ENCODE results near the gene MUSTN1. TPM values are rescaled to one million over a fixed set of nuclear protein-coding genes. Genes with fewer than 3 reads are reported as not detected.

The MUSTN1 gene
- total RNA-seq, 1 donor from 2014 or later: 30.2 TPM

DNA sequence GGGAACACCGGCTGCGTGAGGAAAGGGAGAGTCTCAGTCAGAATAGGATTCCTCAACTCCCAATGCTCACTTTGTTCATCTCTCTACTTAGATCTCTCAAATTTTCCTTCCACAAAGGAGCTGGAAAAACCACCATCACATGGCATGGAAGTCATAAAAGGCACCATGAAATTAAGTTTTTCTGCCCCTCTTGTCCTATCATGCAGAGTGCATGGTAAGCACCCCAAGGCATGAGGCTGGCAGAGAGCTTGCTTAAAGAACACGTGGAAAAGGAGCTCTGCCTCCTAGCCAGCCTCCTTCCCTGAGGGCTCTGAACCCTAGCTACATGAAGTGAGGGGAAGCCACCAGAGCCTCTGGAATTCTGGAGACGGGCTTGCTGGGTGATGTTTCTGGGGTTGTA, 44.8 kb upstream of the MUSTN1 start:
- H3K4me3 ChIP-seq: no peak overlapping the region
- intact Hi-C loops (cut with DNase I): no loop called here
- H3K4me1 ChIP-seq: no peaks in the 10 kb centered on the region
- H3K9me3 ChIP-seq: no peaks in the 10 kb centered on the region
- TF ChIP-seq, protein P1, sequence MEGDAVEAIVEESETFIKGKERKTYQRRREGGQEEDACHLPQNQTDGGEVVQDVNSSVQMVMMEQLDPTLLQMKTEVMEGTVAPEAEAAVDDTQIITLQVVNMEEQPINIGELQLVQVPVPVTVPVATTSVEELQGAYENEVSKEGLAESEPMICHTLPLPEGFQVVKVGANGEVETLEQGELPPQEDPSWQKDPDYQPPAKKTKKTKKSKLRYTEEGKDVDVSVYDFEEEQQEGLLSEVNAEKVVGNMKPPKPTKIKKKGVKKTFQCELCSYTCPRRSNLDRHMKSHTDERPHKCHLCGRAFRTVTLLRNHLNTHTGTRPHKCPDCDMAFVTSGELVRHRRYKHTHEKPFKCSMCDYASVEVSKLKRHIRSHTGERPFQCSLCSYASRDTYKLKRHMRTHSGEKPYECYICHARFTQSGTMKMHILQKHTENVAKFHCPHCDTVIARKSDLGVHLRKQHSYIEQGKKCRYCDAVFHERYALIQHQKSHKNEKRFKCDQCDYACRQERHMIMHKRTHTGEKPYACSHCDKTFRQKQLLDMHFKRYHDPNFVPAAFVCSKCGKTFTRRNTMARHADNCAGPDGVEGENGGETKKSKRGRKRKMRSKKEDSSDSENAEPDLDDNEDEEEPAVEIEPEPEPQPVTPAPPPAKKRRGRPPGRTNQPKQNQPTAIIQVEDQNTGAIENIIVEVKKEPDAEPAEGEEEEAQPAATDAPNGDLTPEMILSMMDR (IDR thresholded peaks at IDR 0.05): no peak
- TF ChIP-seq POLR2A (IDR thresholded peaks at IDR 0.05) (no peak), POLR2AphosphoS5 (IDR thresholded peaks at IDR 0.05; ENCODE audit: insufficient read depth in 1 of 2, low read depth in 1 of 2) (no peak)
- no peaks in the 10 kb centered on the region for H3K36me3 ChIP-seq
- H3K27me3 ChIP-seq: no peaks in the 10 kb centered on the region
- DNase-seq (ENCODE audit: extremely low spot score in 2 of 2): no peak
- no peak overlapping the region for H3K27ac ChIP-seq

DNA sequence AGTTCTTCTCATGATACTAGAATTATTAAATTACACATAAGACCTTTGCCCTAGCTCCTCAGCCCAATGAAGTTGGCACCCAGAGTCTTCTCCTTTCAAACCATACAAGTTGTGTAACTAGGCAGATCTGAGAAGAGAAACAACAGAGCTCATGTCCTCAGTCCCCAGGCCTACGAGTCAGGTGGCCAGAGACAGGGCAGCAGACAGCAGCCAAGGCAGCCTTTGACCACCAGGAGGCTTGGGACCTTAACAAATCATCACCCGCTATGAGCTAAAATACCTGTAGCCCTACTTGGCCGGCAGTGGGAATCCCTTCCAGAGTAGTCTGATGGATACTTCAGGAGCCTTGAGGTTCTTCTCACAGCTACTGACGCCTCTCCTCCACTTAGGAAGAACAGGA, 44.3 kb upstream of the MUSTN1 start:
- Histone ChIP-seq H3K36me3 (no peaks in the 10 kb centered on the region), H3K9me3 (no peaks in the 10 kb centered on the region), H3K27ac (no peak overlapping the region), H3K4me1 (no peaks in the 10 kb centered on the region), H3K4me3 (no peak overlapping the region), H3K27me3 (no peaks in the 10 kb centered on the region)
- intact Hi-C loops (cut with DNase I): no loop called here
- no peak for TF ChIP-seq POLR2A (IDR thresholded peaks at IDR 0.05)
- no peak for TF ChIP-seq POLR2AphosphoS5 (IDR thresholded peaks at IDR 0.05; ENCODE audit: insufficient read depth in 1 of 2, low read depth in 1 of 2)
- TF ChIP-seq, protein P1 (IDR thresholded peaks at IDR 0.05): no peak
- no peak for DNase-seq (ENCODE audit: extremely low spot score in 2 of 2)

DNA sequence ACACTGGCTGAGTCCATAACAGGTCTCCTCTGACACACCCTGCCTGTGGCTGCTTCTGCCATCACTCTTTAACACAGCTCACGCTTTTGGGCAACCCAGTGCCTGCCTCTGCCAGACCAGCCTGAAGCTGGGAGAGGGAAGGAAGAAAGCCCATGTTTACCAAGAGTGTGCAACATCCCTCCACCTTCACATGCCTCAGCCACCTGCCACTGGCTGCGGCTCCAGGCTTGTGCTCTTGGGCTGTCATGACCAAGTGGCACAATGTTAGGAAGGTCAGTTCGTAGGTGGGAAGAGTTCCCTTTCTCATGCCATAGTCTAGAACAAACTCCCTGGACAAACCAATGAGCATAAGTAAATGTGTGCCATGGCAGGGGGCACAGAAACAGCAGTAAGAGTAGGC, 42.3 kb upstream of the MUSTN1 start:
- no peaks in the 10 kb centered on the region for H3K9me3 ChIP-seq

DNA sequence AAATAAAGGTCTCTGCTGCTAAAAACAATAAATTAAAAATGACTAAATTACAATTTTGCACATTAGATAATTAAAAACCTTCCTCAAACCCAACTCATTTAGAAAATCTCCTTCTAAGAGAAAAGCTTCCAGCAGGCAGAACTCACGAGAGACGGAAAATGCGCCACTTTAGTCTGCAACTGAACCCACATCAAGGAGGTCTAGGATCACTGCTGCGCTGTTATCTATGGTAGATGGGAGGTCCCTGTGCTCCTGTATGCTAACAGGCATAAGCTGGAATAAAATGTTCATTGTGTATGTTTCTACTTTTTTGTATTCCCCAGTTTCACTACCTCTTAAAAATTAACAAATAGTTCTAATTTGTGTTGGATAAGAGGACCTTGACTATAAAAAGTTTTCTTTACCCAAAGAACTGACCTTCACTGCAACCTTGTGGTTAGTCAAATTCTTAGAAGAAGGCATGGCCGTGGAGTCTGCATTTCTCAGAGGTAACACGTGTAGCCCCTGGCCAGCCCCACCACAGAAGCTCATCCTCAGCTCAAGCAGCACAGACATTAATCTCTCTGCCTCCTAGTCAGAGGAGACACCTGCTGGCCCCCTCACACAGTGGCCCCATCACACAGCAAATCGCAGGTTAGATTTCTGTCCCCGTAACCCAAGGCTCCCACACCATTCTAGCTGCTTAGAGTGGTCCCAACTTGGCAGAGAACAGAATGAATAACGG, 40.2 kb upstream of the MUSTN1 start:
- H3K27me3 ChIP-seq: no peaks in the 10 kb centered on the region
- H3K4me3 ChIP-seq: no peak overlapping the region
- H3K36me3 ChIP-seq: no peaks in the 10 kb centered on the region
- DNase-seq (ENCODE audit: extremely low spot score in 2 of 2): no peak
- TF ChIP-seq POLR2AphosphoS5 (IDR thresholded peaks at IDR 0.05; ENCODE audit: insufficient read depth in 1 of 2, low read depth in 1 of 2) (no peak), POLR2A (IDR thresholded peaks at IDR 0.05) (no peak)
- TF ChIP-seq, protein P1 (IDR thresholded peaks at IDR 0.05): no peak
- intact Hi-C loops (cut with DNase I): no loop called here
- H3K27ac ChIP-seq: no peak overlapping the region
- H3K9me3 ChIP-seq: no peaks in the 10 kb centered on the region
- H3K4me1 ChIP-seq: peaks cover 7% of the 10 kb centered on the region

More for the DNA sequence above, 42.3 kb upstream of the MUSTN1 start:
- DNase-seq (ENCODE audit: extremely low spot score in 2 of 2): no peak
- H3K27ac ChIP-seq: no peak overlapping the region
- H3K36me3 ChIP-seq: no peaks in the 10 kb centered on the region
- peaks cover 7% of the 10 kb centered on the region for H3K4me1 ChIP-seq
- intact Hi-C loops (cut with DNase I): no loop called here
- TF ChIP-seq POLR2AphosphoS5 (IDR thresholded peaks at IDR 0.05; ENCODE audit: insufficient read depth in 1 of 2, low read depth in 1 of 2): no peak
- TF ChIP-seq POLR2A (IDR thresholded peaks at IDR 0.05): no peak
- TF ChIP-seq, protein P1 (IDR thresholded peaks at IDR 0.05): no peak
- no peak overlapping the region for H3K4me3 ChIP-seq
- H3K27me3 ChIP-seq: no peaks in the 10 kb centered on the region

DNA sequence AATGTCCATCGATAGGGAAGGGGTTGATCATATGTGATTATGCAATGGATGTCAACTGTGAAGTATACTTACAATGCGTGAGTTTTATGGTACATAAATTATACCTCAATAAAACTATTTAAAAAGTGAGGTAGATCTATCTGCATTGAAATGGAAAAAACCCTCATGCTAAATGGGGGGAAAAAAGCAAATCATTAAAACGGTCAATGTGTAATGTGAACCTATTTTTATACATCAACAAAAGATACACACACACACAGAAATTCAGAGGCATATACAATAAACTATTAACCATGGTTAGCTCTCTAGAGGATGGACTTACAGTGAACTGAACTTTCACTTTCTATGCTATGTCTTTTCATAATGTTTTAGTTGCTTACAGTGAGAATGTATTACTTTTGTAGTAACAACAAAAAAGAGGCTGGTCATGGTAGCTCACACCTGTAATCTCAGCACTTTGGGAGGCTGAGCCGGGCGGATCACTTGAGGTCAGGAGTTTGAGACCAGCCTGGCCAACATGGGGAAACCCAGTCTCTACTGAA, 39.4 kb upstream of the MUSTN1 start:
- Histone ChIP-seq H3K9me3 (no peaks in the 10 kb centered on the region), H3K4me3 (no peak overlapping the region), H3K4me1 (peaks cover 7% of the 10 kb centered on the region), H3K27me3 (no peaks in the 10 kb centered on the region), H3K36me3 (no peaks in the 10 kb centered on the region), H3K27ac (no peak overlapping the region)
- intact Hi-C loops (cut with DNase I): no loop called here
- DNase-seq (ENCODE audit: extremely low spot score in 2 of 2): no peak
- no peak for TF ChIP-seq POLR2AphosphoS5 (IDR thresholded peaks at IDR 0.05; ENCODE audit: insufficient read depth in 1 of 2, low read depth in 1 of 2)
- TF ChIP-seq, protein P1 (IDR thresholded peaks at IDR 0.05): no peak
- TF ChIP-seq POLR2A (IDR thresholded peaks at IDR 0.05): no peak
